ENCODE results near the gene POU3F2.
A peak's percentile ranks its signal among the peaks of the same experiment; 100 is the strongest.

The POU3F2 gene

DNA sequence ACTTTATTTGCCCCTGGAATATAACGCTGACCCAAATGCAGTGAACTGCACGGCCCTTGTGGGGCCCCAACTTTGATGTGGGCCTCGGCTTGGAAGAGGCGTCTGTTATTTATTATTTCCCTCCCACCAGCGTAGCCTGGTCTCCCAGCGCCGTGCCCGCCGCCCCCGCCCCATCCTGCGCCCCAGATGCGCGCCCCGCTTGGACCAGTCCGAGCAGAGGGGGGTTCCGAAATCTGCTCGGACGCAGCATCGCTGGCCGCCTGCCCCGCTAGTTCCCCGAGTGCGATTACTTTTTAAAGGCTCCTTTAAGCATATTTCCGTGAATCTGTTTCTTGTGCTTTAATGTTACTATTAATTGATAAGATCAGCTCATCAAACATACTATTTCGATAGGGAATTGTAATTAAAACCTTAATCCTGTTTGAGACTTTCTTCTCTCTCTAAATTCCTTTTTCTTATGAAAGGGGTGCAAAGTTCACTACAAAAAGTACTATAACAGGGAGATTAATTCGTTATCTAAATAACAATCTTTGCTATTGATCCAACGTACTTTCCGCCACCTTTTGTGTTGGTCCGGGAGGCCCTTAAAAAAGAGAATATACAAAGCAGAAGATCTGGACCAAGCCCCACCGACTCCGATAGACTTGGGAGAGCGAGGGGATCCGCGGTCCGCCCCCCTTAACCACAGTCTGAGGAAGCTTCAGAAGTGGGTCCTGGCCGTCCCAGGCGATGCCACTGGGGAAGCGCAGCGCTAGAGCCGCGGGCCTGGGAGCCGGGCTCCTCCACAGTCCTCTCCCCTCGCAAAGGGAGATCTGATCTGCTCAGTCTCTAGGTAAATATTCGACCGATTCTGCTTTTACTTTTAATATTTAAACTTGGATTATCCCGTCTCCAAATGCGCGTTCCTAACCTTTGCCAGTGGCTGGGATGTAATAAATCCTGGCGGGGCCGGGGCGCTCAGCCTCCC, 10.2 kb downstream of the POU3F2 start:
- no peak for DNase-seq

DNA sequence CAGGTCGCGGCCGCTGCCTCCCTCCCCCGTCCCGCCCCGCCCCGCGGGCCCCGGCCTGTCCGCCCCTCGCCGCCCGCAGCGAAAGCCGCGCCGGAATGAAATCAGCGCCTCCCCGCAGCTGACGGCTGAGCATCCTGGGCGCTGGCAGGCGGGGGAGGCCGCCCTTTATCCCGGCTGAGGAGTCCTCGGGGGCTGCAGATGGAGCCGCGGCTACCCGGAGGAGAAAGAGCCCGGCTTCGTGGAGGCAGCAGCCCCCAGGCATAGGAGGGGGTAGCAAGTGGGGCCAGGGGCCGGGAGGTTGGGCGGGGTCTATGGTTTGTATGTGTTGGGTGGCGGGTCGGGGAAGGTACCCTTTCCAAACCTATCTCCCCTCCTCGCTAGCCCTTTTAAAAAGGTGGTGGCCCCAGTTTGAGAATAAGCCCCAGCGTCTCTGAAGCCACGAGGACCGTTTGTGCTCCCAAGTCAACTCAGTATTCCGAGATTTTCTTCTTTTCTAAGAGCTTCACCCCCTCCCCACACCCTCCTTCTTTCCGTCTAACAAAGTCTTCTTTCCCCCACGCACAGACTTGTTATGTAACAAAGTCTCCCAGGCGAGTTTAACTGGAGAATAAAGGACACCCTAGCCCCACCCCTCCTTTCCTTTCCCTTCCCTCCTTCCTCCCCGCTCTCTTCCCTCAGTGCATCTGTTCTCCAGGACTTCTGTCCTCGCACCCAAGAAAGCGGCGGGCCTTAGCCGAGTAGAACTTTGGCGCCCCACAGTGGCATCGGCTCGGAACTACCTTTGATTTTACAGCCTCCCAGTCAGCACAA, 11.0 kb downstream of the POU3F2 start:
- peak; percentile 87 for DNase-seq

DNA sequence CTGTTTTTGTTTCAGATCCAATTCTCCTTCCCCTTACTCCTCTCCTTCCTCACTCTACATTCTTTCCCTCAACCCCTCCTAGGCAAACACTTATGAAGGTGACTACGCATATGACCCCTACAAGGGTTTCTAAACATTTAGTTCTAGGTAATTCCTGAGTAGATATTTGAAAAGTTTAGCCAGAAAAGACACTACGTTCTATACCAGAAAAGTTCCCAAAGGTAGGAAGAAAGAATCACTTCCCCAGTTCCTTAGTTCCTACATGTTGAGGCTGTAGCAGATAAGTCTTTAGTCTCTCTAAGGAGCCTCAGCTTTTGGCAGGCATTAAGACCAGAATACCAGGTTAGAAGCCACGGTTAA, 11.6 kb downstream of the POU3F2 start:
- no peak for DNase-seq

DNA sequence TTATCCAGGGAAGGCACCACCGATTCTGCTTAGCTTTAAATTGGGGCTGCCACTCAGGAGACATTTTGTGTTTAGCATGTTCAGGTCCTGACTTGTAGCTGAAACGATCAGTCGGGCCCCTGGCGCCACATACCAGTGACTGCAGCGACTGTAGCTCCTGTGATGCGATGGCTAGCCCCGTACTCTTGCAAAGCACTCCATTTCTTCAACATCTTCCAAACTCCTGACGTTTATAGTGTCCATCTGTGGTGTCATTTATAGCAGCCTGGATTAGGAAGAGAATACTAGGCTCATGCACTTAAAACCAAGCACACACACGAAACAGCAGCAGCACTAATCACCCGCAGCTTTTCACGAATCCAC, 13.0 kb downstream of the POU3F2 start:
- DNase-seq: no peak

- DNase-seq: no peak
Observed at GRCh38 chr6:98847779-98848538, 13.6 kb downstream of the POU3F2 start.

GRCh38 chr6:98848539-98849242, 14.3 kb downstream of the POU3F2 start:
- no peak for DNase-seq

GRCh38 chr6:98864497-98864896, 30.1 kb downstream of the POU3F2 start:
- DNase-seq: no peak

- no peak for DNase-seq
Observed at GRCh38 chr6:98871057-98871456, 36.7 kb downstream of the POU3F2 start.

DNA sequence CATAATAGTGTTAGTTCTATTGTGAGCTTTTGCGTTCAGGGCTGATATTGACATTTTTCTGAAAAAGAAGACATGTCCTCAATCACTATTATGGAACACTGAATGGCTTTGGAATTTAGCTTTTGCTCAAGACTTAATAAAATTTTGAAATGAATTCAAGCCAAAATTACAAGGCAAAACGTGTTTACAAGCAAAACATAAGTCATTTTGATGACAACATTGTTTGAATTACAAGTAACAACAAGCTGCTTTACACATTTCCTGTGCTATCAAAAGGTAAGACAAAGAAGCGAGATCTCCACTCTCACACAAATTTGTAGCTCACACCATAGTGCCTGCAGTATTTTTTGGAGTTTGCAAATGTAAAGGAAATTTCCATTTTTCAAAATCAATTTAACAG, 37.4 kb downstream of the POU3F2 start:
- DNase-seq: no peak

DNA sequence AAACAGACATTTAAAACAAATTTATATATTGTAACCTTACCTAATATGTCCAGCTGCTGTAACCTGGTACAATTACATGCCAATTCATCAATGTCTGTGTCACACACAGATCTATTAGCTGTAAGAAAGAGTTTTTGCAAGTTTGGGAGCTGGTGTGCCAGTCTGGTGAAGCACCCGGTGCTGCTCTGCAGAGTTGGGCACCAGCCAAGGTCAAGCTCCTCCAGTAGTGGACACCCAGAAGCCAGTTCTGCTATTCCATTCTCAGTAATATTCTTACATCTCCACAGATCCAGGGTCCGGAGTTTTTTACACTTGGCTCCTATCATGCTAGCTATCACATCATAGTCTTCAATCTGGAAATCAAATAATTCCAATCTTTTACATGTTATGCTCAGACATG, 41.0 kb downstream of the POU3F2 start:
- DNase-seq: no peak

DNA sequence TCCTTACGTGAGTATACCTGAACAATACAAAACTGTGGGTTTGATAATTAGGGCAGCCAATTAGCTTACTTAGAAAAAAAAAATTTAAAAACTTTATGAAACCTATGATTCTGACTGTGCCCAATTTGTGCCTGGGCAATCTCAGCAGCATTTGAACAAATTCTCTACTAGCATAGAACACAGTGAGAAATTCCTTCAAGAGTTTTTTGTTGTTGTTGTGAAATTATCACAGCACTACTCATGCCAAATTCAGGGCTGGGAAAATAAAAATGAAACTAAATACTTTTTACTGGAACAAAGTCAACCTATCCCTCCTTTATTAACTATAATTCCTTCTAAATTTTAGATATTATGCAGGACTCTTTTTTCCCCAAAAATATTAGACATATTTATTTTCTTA, 42.9 kb downstream of the POU3F2 start:
- no peak for DNase-seq

DNA sequence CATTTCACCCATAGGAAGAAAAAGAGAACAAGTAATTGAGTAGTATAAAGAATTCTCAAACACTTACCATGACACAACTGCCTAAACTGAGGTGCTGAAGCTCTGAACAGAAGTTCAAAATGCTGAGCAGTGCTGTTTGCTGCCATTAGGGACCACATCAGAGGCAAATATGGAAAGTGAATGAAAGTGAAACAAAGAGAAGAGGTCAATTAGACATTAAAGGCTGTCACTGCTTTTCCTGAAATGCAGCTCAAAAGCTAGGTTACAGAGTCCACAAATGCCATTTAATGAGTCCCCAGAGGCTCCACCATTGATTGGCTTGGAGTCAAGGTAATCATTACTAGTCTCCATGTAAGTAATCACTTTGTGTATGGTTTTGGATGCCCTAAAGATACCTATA, 46.1 kb downstream of the POU3F2 start:
- DNase-seq: no peak

- DNase-seq: no peak
Observed at GRCh38 chr6:98885330-98885729, 51.0 kb downstream of the POU3F2 start.

DNA sequence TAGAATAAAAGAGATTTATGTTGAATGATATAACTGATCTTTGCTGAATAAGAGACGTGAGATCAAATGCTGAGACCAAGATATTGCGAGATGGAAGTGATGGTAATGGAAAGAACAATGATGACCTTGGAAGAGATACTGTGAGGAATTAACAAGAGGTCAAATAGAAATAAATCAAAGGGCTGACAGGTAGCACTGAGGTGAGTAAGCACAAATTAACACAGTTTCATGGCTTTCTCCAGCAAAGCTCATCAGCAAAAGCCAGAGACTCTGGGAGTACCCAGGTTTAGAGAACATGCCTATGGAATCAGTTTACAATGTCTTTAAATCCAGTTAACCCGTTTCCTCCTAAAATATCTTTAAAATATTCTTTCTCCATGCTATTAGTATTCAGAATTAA, 53.3 kb downstream of the POU3F2 start:
- DNase-seq: no peak
